ENCODE results near the gene KRT80.

Gene KRT80

GRCh38 chr12:52210186-52210924 lies 18.5 kb upstream of the KRT80 start:
- no peak for DNase-seq

GRCh38 chr12:52209321-52209720 lies 17.5 kb upstream of the KRT80 start:
- DNase-seq, result no peak

- no peak for DNase-seq
Measured at GRCh38 chr12:52208424-52209165, 16.8 kb upstream of the KRT80 start.

- no peak for DNase-seq
Measured at GRCh38 chr12:52207895-52208294, 16.1 kb upstream of the KRT80 start.

GRCh38 chr12:52207106-52207505 lies 15.3 kb upstream of the KRT80 start:
- DNase-seq, result no peak

GRCh38 chr12:52206304-52207040 lies 14.7 kb upstream of the KRT80 start:
- no peak for DNase-seq

- no peak for DNase-seq
Measured at GRCh38 chr12:52205612-52206303, 13.9 kb upstream of the KRT80 start.

GRCh38 chr12:52204931-52205505 lies 13.2 kb upstream of the KRT80 start:
- DNase-seq, result no peak

GRCh38 chr12:52204095-52204930 lies 12.5 kb upstream of the KRT80 start:
- no peak for DNase-seq

- DNase-seq, result peak in 1 of 2 donors; percentile 8
Measured at GRCh38 chr12:52203079-52203921, 11.5 kb upstream of the KRT80 start.

GRCh38 chr12:52202361-52203078 lies 10.7 kb upstream of the KRT80 start:
- no peak for DNase-seq

- DNase-seq, result no peak
Measured at GRCh38 chr12:52201451-52201839, 9.6 kb upstream of the KRT80 start.

GRCh38 chr12:52200781-52201450 lies 9.1 kb upstream of the KRT80 start:
- DNase-seq, result no peak

GRCh38 chr12:52200086-52200780 lies 8.4 kb upstream of the KRT80 start:
- DNase-seq, result no peak

GRCh38 chr12:52199294-52199919 lies 7.6 kb upstream of the KRT80 start:
- DNase-seq, result no peak

- DNase-seq, result no peak
Measured at GRCh38 chr12:52198454-52199215, 6.8 kb upstream of the KRT80 start.

- DNase-seq, result no peak
Measured at GRCh38 chr12:52197371-52198231, 5.8 kb upstream of the KRT80 start.
